K562 (cell line): Measurements from ENCODE around the gene HDLBP. TPM values are rescaled to one million over a fixed set of nuclear protein-coding genes. Genes with fewer than 3 reads are reported as not detected.
A peak's percentile ranks its signal among the peaks of the same experiment; 100 is the strongest.

Experiments
- BRCA1 ChIP-seq, 2 experiments: fragments of 450-650 bp in 1 of 2; sonication (generic) in 1 of 2; formaldehyde crosslinking in 1 of 2; IDR thresholded peaks; 2 replicates each; pipeline versions ENCODE4 v1.5.0 to v1.6.1; 2017 to 2020; ENCODE audit warnings: mild to moderate bottlenecking in 1 of 2, missing genetic modification reagents in 1 of 2
- CC2D1A ChIP-seq: fragments of 450-650 bp; IDR thresholded peaks from 2 replicates; pipeline ENCODE4 v1.6.1; 2017; ENCODE audit warnings: mild to moderate bottlenecking
- CXXC5 ChIP-seq: fragments of 250-450 bp; sonication (Bioruptor Pico); IDR thresholded peaks from 2 replicates; pipeline ENCODE4 v1.8.0; 2022; ENCODE audit warnings: inconsistent platforms, mild to moderate bottlenecking, moderate library complexity
- DDX20 ChIP-seq: fragments of 450-650 bp; IDR thresholded peaks from 2 replicates; pipeline ENCODE4 v1.6.1; 2016; ENCODE audit warnings: missing genetic modification characterization, low read depth, mild to moderate bottlenecking, missing compliant biosample characterization, moderate library complexity
- EHMT2 ChIP-seq: fragments of 450-650 bp; IDR thresholded peaks from 2 replicates; pipeline ENCODE4 v1.6.1; 2018; ENCODE audit warnings: antibody characterized with exemption
- EP400 ChIP-seq: fragments of 450-650 bp; IDR thresholded peaks from 2 replicates; pipeline ENCODE4 v1.6.1; 2017; ENCODE audit warnings: antibody characterized with exemption, mild to moderate bottlenecking, moderate library complexity
- MCM3 ChIP-seq: fragments of 450-650 bp; IDR thresholded peaks from 2 replicates; pipeline ENCODE4 v1.6.1; 2016
- MXD1 ChIP-seq: fragments of 250-450 bp; sonication (Bioruptor Pico); IDR thresholded peaks from 2 replicates; pipeline ENCODE4 v1.8.0; 2021; ENCODE audit warnings: borderline replicate concordance, mild to moderate bottlenecking, moderate library complexity; ENCODE audit not compliant: poor library complexity, severe bottlenecking
- NR4A1 ChIP-seq, 2 experiments: fragments of 250-450 bp in 1 of 2; fragments of 450-650 bp in 1 of 2; sonication (Bioruptor Pico) in 1 of 2; IDR thresholded peaks; 2 replicates each; pipeline versions ENCODE4 v1.4.0 to v1.6.1; 2016 to 2020; ENCODE audit warnings: mild to moderate bottlenecking in 2 of 2, missing compliant biosample characterization in 1 of 2, missing genetic modification characterization in 1 of 2, moderate library complexity in 1 of 2
- PRMT5 ChIP-seq: sonication (generic); formaldehyde crosslinking; IDR thresholded peaks from 2 replicates; pipeline ENCODE4 v1.5.0; 2020; ENCODE audit warnings: missing genetic modification reagents
- SAP30 ChIP-seq: fragments of 200-600 bp; sonication (generic); IDR thresholded peaks from 2 replicates; pipeline ENCODE4 v1.6.1; 2012; ENCODE audit warnings: borderline replicate concordance, low read depth, mild to moderate bottlenecking, moderate library complexity, low read length, control low read depth, inconsistent platforms; ENCODE audit not compliant: insufficient read depth, poor library complexity, severe bottlenecking
- SNAPC5 ChIP-seq: fragments of 250-450 bp; sonication (Bioruptor Pico); IDR thresholded peaks from 2 replicates; pipeline ENCODE4 v1.8.0; 2021; ENCODE audit warnings: moderate library complexity, mild to moderate bottlenecking, inconsistent platforms
- SP2 ChIP-seq: IDR thresholded peaks from 2 replicates; pipeline ENCODE4 v1.6.1; 2011; ENCODE audit warnings: mild to moderate bottlenecking, low read depth, low read length, moderate library complexity; ENCODE audit not compliant: poor library complexity, severe bottlenecking; ENCODE audit errors: extremely low read depth
- TAF7 ChIP-seq: fragments of 450-650 bp; IDR thresholded peaks from 2 replicates; pipeline ENCODE4 v1.6.1; 2016; ENCODE audit warnings: missing genetic modification characterization, missing compliant biosample characterization
- TFAP4 ChIP-seq: sonication (generic); formaldehyde crosslinking; IDR thresholded peaks from 2 replicates; pipeline ENCODE4 v1.8.0; 2022; ENCODE audit warnings: missing genetic modification reagents, mild to moderate bottlenecking, moderate library complexity, borderline replicate concordance
- XRCC5 ChIP-seq: fragments of 200-400 bp; formaldehyde crosslinking; IDR thresholded peaks from 2 replicates; pipeline ENCODE4 v1.6.1; 2017; ENCODE audit warnings: low read depth, mild to moderate bottlenecking, low read length
- ZEB2 ChIP-seq: fragments of 450-650 bp; IDR thresholded peaks from 2 replicates; pipeline ENCODE4 v1.6.1; 2016
- ZNF395 ChIP-seq: fragments of 200-800 bp; sonication (Bioruptor generic); IDR thresholded peaks from 2 replicates; pipeline ENCODE4 v1.6.1; 2017; ENCODE audit warnings: missing genetic modification characterization, missing compliant biosample characterization
- polyA plus RNA-seq, 8 experiments: library from polyadenylated mRNA; depleted of rRNA in 4 of 8; stranded (reverse) in 5 of 8; unstranded in 3 of 8; fragments of >200 nt; fragmentation: Nextera tagmentation in 2 of 8; fragmentation: Illumina TruSeq in 1 of 8; extraction: Ambion mirVana in 2 of 8; extraction: Trizol in 1 of 8; gene quantifications; 2 replicates each; pipeline versions ENCODE4 v1.2.1 to v1.2.3, GENCODE V29; 2011 to 2014; ENCODE audit warnings: inconsistent platforms in 1 of 8, missing spikeins in 1 of 8
- total RNA-seq, 7 experiments: library from RNA; depleted of rRNA in 6 of 7; stranded (reverse); fragments of >200 nt in 6 of 7; fragmentation: Illumina TruSeq in 2 of 7; extraction: Trizol in 2 of 7; gene quantifications; 2 replicates each; pipeline versions ENCODE4 v1.2.1 to v1.2.3, GENCODE V29; 2011 to 2021; ENCODE audit warnings: low replicate concordance in 1 of 7

The HDLBP gene
- total and polyA plus RNA-seq, 9 of the 15 experiments (the other 6 are each of a cell fraction or from before 2014, with no cell fraction given): 24.4 to 378 (median 146) TPM

- TF ChIP-seq PRMT5 (CRISPR knock-in tag) (no peak), CC2D1A (no peak), SNAPC5 (CRISPR knock-in tag) (no peak), TFAP4 (CRISPR knock-in tag) (peak; percentile 54; the same call in 1 of the 2 replicates), CXXC5 (CRISPR knock-in tag) (peak; percentile 39), SP2 (no peak), DDX20 (tag) (no peak), MXD1 (CRISPR knock-in tag) (no peak), BRCA1 (IDR thresholded peaks at IDR 0.05) (no peak), BRCA1 (CRISPR knock-in tag; IDR thresholded peaks at IDR 0.05) (no peak), TAF7 (tag) (no peak), EHMT2 (no peak), XRCC5 (no peak), MCM3 (no peak), ZNF395 (CRISPR knock-in tag) (peak; percentile 86), ZEB2 (peak; percentile 32; the same call in 1 of the 2 replicates), SAP30 (no peak), NR4A1 (CRISPR knock-in tag; IDR thresholded peaks at IDR 0.05) (no peak), NR4A1 (tag; IDR thresholded peaks at IDR 0.05) (no peak), EP400 (peak; percentile 24; the same call in 1 of the 2 replicates)
Measured at GRCh38 chr2:241217320-241218031, 98.0 kb downstream of the HDLBP start (continued).
